K562 (cell line): ENCODE results near the gene PITPNM1. TPM values are rescaled to one million over a fixed set of nuclear protein-coding genes. Genes with fewer than 3 reads are reported as not detected.
A peak's percentile ranks its signal among the peaks of the same experiment; 100 is the strongest.

Experiments used
- ATAC-seq: fragments of 200-7000 bp; cut with Tn5 transposase; 3 replicates; pipeline ENCODE4 v1.9.1; 2020; ENCODE audit warnings: moderate library complexity
- BruUV-seq: library from RNA; stranded (reverse); fragments of 400-500 nt; replicated peaks from 2 replicates; lab custom pipeline; 2021; lab: Mats Ljungman, UMichigan
- CTCF ChIA-PET: fragments of 300-600 bp; formaldehyde crosslinking; extraction: SDS; loops from one replicate; lab custom pipeline; 2021; ENCODE audit warnings: low intra/inter-chr PET ratio; lab: Yijun Ruan, JAX
- POLR2A ChIA-PET: fragments of 300-600, 350-650 bp; sonication (Branson Sonifier 250); formaldehyde crosslinking; extraction: SDS; loops from one replicate; lab custom pipeline; 2021; ENCODE audit warnings: antibody characterized with exemption, inconsistent platforms; lab: Yijun Ruan, JAX
- DNase-seq, 4 experiments: peaks; one replicate each; pipeline versions ENCODE4 v3.0.0 to v3.0.0-alpha.2; 2011 to 2018; ENCODE audit warnings: low spot score in 3 of 4, mixed read lengths in 3 of 4; ENCODE audit errors: extremely low read depth in 1 of 4
- FAIRE-seq: peaks from 2 replicates; lab custom pipeline; 2011; peaks lifted over from hg19 to GRCh38; lab: Jason Lieb, UNC
- H2AFZ ChIP-seq: 2 replicates; pipeline ENCODE4 v1.6.0; 2011; ENCODE audit warnings: low read depth, low read length, control low read depth, inconsistent platforms
- H3K27ac ChIP-seq: fragments of 200-600 bp; 3 replicates; pipeline ENCODE4 v1.8.0; 2011; ENCODE audit warnings: low read depth, mild to moderate bottlenecking, control low read depth, inconsistent platforms, low read length, moderate library complexity, mixed read lengths; ENCODE audit errors: extremely low read depth
- H3K27me3 ChIP-seq, 2 experiments: fragments of 300-600 bp in 1 of 2; 2 replicates in 1 of 2; 3 replicates in 1 of 2; pipeline versions ENCODE4 v1.6.0 to v1.8.0; 2011; ENCODE audit warnings: inconsistent platforms in 2 of 2, low read length in 2 of 2, mild to moderate bottlenecking in 1 of 2, mixed read lengths in 1 of 2, moderate library complexity in 1 of 2; ENCODE audit not compliant: control insufficient read depth in 2 of 2, insufficient read depth in 2 of 2
- H3K36me3 ChIP-seq: fragments of 300-600 bp; 3 replicates; pipeline ENCODE4 v1.8.0; 2011; ENCODE audit warnings: mild to moderate bottlenecking, low read length, inconsistent platforms; ENCODE audit not compliant: control insufficient read depth, insufficient read depth
- H3K4me1 ChIP-seq, 2 experiments: fragments of 200-600 bp in 1 of 2; replicated peaks in 1 of 2; 2 replicates in 1 of 2; 3 replicates in 1 of 2; pipeline versions ENCODE4 v1.5.1 to v1.8.0; 2011; ENCODE audit warnings: inconsistent platforms in 2 of 2, low read length in 2 of 2, mild to moderate bottlenecking in 1 of 2, mixed read lengths in 1 of 2, moderate library complexity in 1 of 2; ENCODE audit not compliant: control insufficient read depth in 2 of 2, insufficient read depth in 2 of 2
- H3K4me2 ChIP-seq: 2 replicates; pipeline ENCODE4 v1.6.1; 2011; ENCODE audit warnings: low read length, control low read depth, inconsistent platforms, mixed read lengths; ENCODE audit not compliant: insufficient read depth
- H3K4me3 ChIP-seq: fragments of 200-600 bp; sonication (generic), shearing (Covaris generic); 2 replicates; pipeline ENCODE4 v1.5.1; 2016; ENCODE audit warnings: control low read depth, inconsistent platforms
- H3K79me2 ChIP-seq: fragments of 200-600 bp; 3 replicates; pipeline ENCODE4 v1.8.0; 2011; ENCODE audit warnings: low read length, inconsistent platforms; ENCODE audit not compliant: control insufficient read depth, insufficient read depth
- H3K9ac ChIP-seq, 2 experiments: 2 replicates each; pipeline versions ENCODE4 v1.6.0 to v1.6.1; 2011; ENCODE audit warnings: low read depth in 2 of 2, low read length in 2 of 2, control low read depth in 1 of 2, inconsistent platforms in 1 of 2, mild to moderate bottlenecking in 1 of 2, mixed read lengths in 1 of 2; ENCODE audit not compliant: insufficient read depth in 1 of 2
- H3K9me1 ChIP-seq: one replicate; pipeline ENCODE4 v1.6.0; 2011; ENCODE audit warnings: inconsistent platforms, mild to moderate bottlenecking, low read length, moderate library complexity; ENCODE audit not compliant: control insufficient read depth, insufficient read depth
- H3K9me3 ChIP-seq: replicated peaks from 2 replicates; pipeline ENCODE4 v1.5.1; 2011; ENCODE audit warnings: low read depth, low read length, inconsistent platforms; ENCODE audit not compliant: control insufficient read depth, insufficient read depth
- H4K20me1 ChIP-seq: replicated peaks from 2 replicates; pipeline ENCODE4 v1.6.1; 2011; ENCODE audit warnings: low read length, inconsistent platforms, mixed read lengths; ENCODE audit not compliant: control insufficient read depth, insufficient read depth
- CC2D1A ChIP-seq: fragments of 450-650 bp; IDR thresholded peaks from 2 replicates; pipeline ENCODE4 v1.6.1; 2017; ENCODE audit warnings: mild to moderate bottlenecking
- CEBPG ChIP-seq, 3 experiments: fragments of 200-800 bp in 1 of 3; sonication (Bioruptor generic) in 1 of 3; sonication (generic) in 1 of 3; formaldehyde crosslinking in 1 of 3; IDR thresholded peaks in 2 of 3; conservative IDR thresholded peaks in 1 of 3; 2 replicates each; pipeline versions ENCODE4 v1.6.1 to v1.8.0; 2016 to 2022; ENCODE audit warnings: missing compliant biosample characterization in 2 of 3, missing genetic modification characterization in 2 of 3, mild to moderate bottlenecking in 1 of 3, missing genetic modification reagents in 1 of 3
- EZH2 ChIP-seq: IDR thresholded peaks from 2 replicates; pipeline ENCODE4 v1.6.1; 2012; ENCODE audit warnings: low read depth, mild to moderate bottlenecking, inconsistent platforms, low read length, borderline replicate concordance
- KAT7 ChIP-seq: sonication (generic); formaldehyde crosslinking; IDR thresholded peaks from 2 replicates; pipeline ENCODE4 v1.8.0; 2022; ENCODE audit warnings: missing genetic modification reagents, mild to moderate bottlenecking, borderline replicate concordance
- LEF1 ChIP-seq: fragments of 450-650 bp; IDR thresholded peaks from 2 replicates; pipeline ENCODE4 v1.6.1; 2016; ENCODE audit warnings: mild to moderate bottlenecking
- NFIC ChIP-seq: fragments of 450-650 bp; IDR thresholded peaks from 2 replicates; pipeline ENCODE4 v1.6.1; 2017; ENCODE audit warnings: mild to moderate bottlenecking, inconsistent platforms
- POLR2G ChIP-seq: fragments of 200-400 bp; formaldehyde crosslinking; IDR thresholded peaks from 2 replicates; pipeline ENCODE4 v1.6.1; 2017; ENCODE audit warnings: low read depth, mild to moderate bottlenecking, antibody characterized with exemption, low read length, moderate library complexity
- RBM34 ChIP-seq: fragments of 200-400 bp; formaldehyde crosslinking; IDR thresholded peaks from 2 replicates; pipeline ENCODE4 v1.6.1; 2018; ENCODE audit warnings: low read length, borderline replicate concordance; ENCODE audit not compliant: insufficient read depth
- whole genome bisulfite sequencing: fragments of 100-300 bp; shearing (Covaris generic); methylation state at CpG from one replicate; pipeline ENCODE4 v1.1.6; 2016; ENCODE audit warnings: low coverage, mixed read lengths; ENCODE audit not compliant: insufficient coverage; ENCODE audit errors: missing lambda C conversion rate; 5-methylcytosine and 5-hydroxymethylcytosine counted together
- in situ Hi-C: fragments of 300-500 bp; cut with MboI; formaldehyde crosslinking; loops from 4 replicates; pipeline ENCODE4 v1.15.0; 2018; ENCODE audit warnings: inconsistent platforms, mixed read lengths
- intact Hi-C: fragments of 100-400 bp; cut with micrococcal nuclease; formaldehyde crosslinking; loops from 2 replicates; pipeline ENCODE4 v1.14.2; 2022
- polyA plus RNA-seq, 8 experiments: library from polyadenylated mRNA; depleted of rRNA in 4 of 8; stranded (reverse) in 5 of 8; unstranded in 3 of 8; fragments of >200 nt; fragmentation: Nextera tagmentation in 2 of 8; fragmentation: Illumina TruSeq in 1 of 8; extraction: Ambion mirVana in 2 of 8; extraction: Trizol in 1 of 8; gene quantifications; 2 replicates each; pipeline versions ENCODE4 v1.2.1 to v1.2.3, GENCODE V29; 2011 to 2014; ENCODE audit warnings: inconsistent platforms in 1 of 8, missing spikeins in 1 of 8
- total RNA-seq, 7 experiments: library from RNA; depleted of rRNA in 6 of 7; stranded (reverse); fragments of >200 nt in 6 of 7; fragmentation: Illumina TruSeq in 2 of 7; extraction: Trizol in 2 of 7; gene quantifications; 2 replicates each; pipeline versions ENCODE4 v1.2.1 to v1.2.3, GENCODE V29; 2011 to 2021; ENCODE audit warnings: low replicate concordance in 1 of 7
- TF ChIP-seq, protein P1 (sequence below): fragments of 450-650 bp; IDR thresholded peaks from 2 replicates; pipeline ENCODE4 v1.6.1; 2014; ENCODE audit warnings: low read depth, mild to moderate bottlenecking, moderate library complexity, borderline replicate concordance
- TF ChIP-seq, protein P2 (sequence below): sonication (generic); formaldehyde crosslinking; IDR thresholded peaks from 2 replicates; pipeline ENCODE4 v1.9.0; 2022; ENCODE audit warnings: mild to moderate bottlenecking, missing genetic modification reagents

The PITPNM1 gene
- total and polyA plus RNA-seq, 9 of the 15 experiments (the other 6 are each of a cell fraction or from before 2014, with no cell fraction given) = 0.11 to 53.7 (median 16.0) TPM

DNA sequence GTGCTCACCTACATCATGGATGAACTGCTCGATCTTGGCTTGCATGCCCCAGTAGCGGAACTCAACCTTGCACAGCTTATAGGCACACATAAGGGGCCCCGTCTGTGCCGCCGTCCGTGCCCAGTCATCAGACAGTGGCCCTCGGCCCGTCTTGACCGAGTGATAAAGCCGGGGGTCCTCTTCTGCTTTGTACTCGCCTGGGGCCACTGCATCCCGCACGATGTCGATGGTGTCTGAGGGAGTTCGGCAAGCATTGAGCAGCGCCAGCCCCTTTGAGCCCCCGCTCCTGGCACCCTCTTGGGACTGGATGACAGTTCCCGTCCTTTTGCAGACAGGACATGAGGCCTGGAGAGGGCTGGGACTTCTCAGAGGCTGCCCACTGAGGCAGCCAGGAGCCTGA is 3.3 kb downstream of the PITPNM1 start:
- Histone ChIP-seq H3K4me2 (no peak overlapping the region), H3K4me1 (peaks cover 17 to 72% of the 10 kb centered on the region in 2 experiments)
- TF ChIP-seq POLR2G = 0 out of 2 replicates have a peak, but pooled peaks have one; percentile 33
- no peak for TF ChIP-seq CC2D1A
- TF ChIP-seq, all 486 proteins: peak for 1
- H4K20me1 ChIP-seq = no peaks in the 10 kb centered on the region
- WGBS = 97% methylated on average over 17 of the region's 18 CpGs
- no peaks in the 10 kb centered on the region for H3K27me3 ChIP-seq
- H2AFZ ChIP-seq = no peak overlapping the region
- H3K9me1 ChIP-seq = peaks cover 6% of the 10 kb centered on the region
- H3K9me3 ChIP-seq = no peaks in the 10 kb centered on the region
- no TSS peak for BruUV-seq
- H3K4me3 ChIP-seq = no peak overlapping the region
- CTCF ChIA-PET = no interaction called here
- POLR2A ChIA-PET = interaction anchor here (0.5 to 1.7 kb wide), 3 partner anchors 9 to 230 kb away, joined by 4 to 5 read pairs (median 4); no protein-coding TSS in a partner anchor
- H3K36me3 ChIP-seq = peaks cover 62% of the 10 kb centered on the region; the same call in 1 of the 3 replicates
- H3K9ac ChIP-seq = 0 out of 4 replicates have a peak overlapping the region, but pooled peaks of 1 of the 2 experiments have one; percentile 37
- no peak overlapping the region for H3K27ac ChIP-seq
- DNase-seq (no peak), FAIRE-seq (no peak), ATAC-seq (no peak)
- intact Hi-C loops = no loop called here
- H3K79me2 ChIP-seq = peaks cover 24% of the 10 kb centered on the region
- in situ Hi-C loops = no loop called here

DNA sequence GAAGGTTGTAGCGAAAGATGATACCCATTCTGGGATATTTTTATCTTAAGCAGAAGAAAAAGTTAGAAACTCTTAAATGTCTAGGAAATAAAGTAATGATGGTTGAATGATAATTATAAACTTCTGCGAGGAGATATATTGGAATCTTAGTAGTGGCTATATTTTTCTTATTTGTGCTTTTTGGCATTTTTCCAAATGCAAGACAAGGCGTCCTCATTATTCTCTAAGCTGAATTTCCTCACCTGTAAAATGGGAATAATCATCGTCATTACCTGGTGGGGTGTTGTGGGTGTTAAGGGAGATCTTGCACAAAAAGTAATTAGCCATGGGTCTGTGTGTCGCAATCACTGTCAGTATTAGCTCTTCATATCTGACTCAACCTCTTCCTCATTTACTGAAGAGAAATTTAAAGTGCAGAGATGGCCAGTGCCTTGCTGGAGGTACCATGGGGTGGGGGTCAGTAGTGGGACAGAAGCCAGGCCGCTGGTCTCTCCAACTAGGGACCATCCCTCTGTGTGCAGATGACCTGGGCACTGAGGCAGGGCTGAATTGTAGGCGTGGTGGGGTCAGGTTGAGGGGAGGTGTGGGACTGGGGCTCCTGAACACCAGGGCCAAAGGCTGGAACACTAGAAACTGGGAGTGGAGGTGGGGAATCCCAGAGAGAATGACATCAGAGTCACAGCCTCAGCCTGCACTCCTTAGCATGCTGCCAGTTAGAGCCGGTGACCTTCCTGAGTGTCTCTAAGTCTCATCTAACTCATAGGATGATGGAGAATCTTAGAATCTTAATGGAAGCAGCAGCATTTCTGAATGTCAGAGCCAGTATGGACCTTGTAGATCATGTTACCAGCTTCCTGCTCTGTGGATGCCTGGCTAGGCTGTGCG is 4.1 kb downstream of the PITPNM1 start:
- Histone ChIP-seq H3K79me2 (peaks cover 16% of the 10 kb centered on the region; the same call in 2 of the 3 replicates), H3K27me3 (no peaks in the 10 kb centered on the region), H3K27ac (no peak overlapping the region), H3K9me3 (no peaks in the 10 kb centered on the region), H3K4me2 (no peak overlapping the region), H3K9me1 (peaks cover 6% of the 10 kb centered on the region), H3K4me1 (peaks cover 11 to 66% of the 10 kb centered on the region in 2 experiments), H4K20me1 (no peaks in the 10 kb centered on the region), H3K36me3 (peaks cover 64% of the 10 kb centered on the region; the same call in 2 of the 3 replicates), H2AFZ (no peak overlapping the region), H3K4me3 (no peak overlapping the region), H3K9ac (no peak overlapping the region)
- ATAC-seq (no peak), DNase-seq (no peak), FAIRE-seq (no peak)
- intact Hi-C loops (no loop called here), in situ Hi-C loops (no loop called here)
- ChIA-PET CTCF (no interaction called here), POLR2A (interaction anchor here (0.5 to 1.7 kb wide), 3 partner anchors 9 to 229 kb away, joined by 4 to 5 read pairs (median 4); no protein-coding TSS in a partner anchor)
- WGBS = 78% methylated on average over 9 of the region's 9 CpGs
- no TSS peak for BruUV-seq
- TF ChIP-seq EZH2 (no peak), LEF1 (no peak), NFIC (peak; percentile 85), CEBPG (CRISPR knock-in tag; IDR thresholded peaks at IDR 0.05) (peak; percentile 72), CEBPG (tag; conservative IDR thresholded peaks at IDR 0.05 in 1 of 2, IDR thresholded peaks at IDR 0.05 in 1 of 2) (peak; percentile 66 to 84), KAT7 (CRISPR knock-in tag) (no peak), RBM34 (no peak)
- TF ChIP-seq, protein P1, sequence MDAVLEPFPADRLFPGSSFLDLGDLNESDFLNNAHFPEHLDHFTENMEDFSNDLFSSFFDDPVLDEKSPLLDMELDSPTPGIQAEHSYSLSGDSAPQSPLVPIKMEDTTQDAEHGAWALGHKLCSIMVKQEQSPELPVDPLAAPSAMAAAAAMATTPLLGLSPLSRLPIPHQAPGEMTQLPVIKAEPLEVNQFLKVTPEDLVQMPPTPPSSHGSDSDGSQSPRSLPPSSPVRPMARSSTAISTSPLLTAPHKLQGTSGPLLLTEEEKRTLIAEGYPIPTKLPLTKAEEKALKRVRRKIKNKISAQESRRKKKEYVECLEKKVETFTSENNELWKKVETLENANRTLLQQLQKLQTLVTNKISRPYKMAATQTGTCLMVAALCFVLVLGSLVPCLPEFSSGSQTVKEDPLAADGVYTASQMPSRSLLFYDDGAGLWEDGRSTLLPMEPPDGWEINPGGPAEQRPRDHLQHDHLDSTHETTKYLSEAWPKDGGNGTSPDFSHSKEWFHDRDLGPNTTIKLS = no peak
- TF ChIP-seq, protein P2, sequence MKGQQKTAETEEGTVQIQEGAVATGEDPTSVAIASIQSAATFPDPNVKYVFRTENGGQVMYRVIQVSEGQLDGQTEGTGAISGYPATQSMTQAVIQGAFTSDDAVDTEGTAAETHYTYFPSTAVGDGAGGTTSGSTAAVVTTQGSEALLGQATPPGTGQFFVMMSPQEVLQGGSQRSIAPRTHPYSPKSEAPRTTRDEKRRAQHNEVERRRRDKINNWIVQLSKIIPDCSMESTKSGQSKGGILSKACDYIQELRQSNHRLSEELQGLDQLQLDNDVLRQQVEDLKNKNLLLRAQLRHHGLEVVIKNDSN (CRISPR knock-in tag) = 0 out of 2 replicates have a peak, but pooled peaks have one; percentile 8
